Right lung (tissue), 5 donors: Measurements from ENCODE around the gene NPIPB6. TPM values are rescaled to one million over a fixed set of nuclear protein-coding genes. Genes with fewer than 3 reads are reported as not detected.

Source experiments
- DNase-seq, 2 donors: peaks; one replicate each; pipeline ENCODE4 v3.0.0-alpha.2; 2013
- polyA plus RNA-seq, 5 donors: library from polyadenylated mRNA; unstranded; fragments of 120-200 nt; gene quantifications; one replicate each; pipeline versions ENCODE4 v1.2.1 to v1.2.3, GENCODE V29; 2013; ENCODE audit warnings: inconsistent platforms in 1 of 5, low replicate concordance in 1 of 5; ENCODE audit not compliant: insufficient read length in 5 of 5, insufficient read depth in 1 of 5

Gene NPIPB6
- polyA plus RNA-seq, 5 donors, result 0.72 to 2.6 (median 2.2) TPM

DNA sequence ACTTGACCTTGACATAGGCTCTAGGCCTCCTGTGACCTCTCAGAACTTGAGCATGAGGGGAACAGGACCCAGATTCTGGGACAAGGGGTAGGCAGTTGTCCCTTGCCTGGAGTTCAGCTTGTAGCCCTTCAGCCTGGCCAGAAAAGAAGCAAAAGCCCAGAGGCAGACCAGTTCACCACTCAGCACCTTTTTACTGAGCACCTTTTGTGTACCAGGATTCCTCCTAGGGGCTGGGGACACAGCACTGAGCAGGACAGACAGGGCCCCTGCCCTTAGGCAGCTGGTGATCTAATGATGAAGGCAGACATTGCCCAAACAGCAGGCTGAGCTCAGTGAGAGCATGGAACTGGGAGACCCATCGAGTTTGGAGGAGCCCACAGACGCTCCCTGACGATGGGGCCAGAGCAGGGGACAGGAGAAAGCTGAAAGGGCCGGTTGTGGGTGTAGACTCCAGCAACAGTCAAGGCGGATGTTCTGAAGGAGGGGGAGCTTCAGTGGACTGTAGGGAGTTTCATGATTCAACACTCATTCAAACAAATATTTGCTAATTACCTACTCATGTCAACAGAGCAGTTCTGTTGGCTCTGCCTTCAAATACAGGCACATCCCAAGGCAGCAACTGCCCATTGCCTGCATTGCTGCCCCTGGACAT lies 38.9 kb downstream of the NPIPB6 start:
- DNase-seq, result no peak

DNA sequence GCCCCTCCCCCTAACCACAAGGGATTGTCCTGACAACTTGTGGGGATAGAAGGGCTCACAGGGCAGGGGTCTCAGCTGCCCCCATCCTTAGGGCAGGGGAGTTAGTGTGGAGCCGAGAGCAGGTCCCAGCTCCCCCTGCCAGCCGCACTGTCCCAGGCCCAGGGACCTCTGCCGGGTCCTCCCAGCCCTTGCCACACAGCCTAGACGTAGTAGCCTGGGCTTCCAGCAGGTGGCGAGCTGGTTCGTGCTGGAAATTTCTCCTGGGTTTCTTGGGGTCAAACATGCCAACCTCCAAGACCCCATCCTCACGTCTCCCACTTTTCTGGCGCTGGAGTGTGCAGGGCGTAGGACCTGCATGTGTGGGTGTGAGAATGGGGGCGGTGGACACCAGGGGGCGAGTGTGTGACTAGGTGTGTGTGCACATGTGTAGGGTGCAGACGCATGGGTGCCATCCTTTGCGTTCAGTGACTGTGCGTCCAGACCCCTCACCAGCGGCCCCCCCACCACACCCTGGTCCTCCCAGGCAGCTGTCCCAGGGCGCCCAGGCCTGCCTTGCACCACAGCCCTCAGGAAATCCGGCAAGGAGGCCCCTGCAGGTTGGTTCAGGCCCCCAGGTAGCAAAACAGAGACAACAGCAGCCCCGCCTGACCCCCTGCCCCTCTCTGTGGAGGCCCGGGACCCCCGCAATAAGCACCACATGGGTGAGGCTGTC lies 41.5 kb downstream of the NPIPB6 start:
- DNase-seq, result no peak

DNA sequence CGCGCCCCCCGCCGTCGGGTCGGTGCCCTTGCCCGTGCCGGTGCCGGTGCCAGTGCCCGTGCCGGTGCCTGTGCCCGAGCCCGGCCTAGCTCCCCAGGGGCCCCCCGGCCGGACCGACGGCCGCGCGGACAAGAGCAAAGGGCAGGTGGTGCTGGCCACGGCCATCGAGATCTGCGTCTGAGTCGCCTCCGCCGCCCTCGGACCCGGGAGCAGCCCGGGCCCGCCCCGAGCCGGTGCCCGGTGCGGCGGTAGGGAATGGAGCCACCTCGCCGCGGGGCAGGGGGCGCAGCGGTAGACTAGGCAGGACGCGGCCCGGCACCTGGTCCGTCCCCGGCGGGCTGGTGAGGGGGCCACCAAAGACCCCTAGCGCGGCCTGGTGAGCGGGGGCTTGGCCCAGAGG lies 42.6 kb downstream of the NPIPB6 start:
- DNase-seq, result no peak

DNA sequence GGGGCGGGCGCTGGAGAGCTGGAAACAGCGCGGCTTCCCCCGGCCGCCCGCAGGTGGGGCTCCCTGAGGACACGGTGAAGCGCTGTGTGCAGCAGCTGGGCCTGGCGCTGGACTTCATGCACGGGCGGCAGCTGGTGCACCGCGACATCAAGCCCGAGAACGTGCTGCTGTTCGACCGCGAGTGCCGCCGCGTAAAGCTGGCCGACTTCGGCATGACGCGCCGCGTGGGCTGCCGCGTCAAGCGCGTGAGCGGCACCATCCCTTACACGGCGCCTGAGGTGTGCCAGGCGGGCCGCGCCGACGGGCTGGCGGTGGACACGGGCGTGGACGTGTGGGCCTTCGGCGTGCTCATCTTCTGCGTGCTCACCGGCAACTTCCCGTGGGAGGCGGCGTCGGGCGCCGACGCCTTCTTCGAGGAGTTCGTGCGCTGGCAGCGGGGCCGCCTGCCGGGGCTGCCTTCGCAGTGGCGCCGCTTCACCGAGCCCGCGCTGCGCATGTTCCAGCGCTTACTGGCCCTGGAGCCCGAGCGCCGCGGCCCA lies 43.2 kb downstream of the NPIPB6 start:
- no peak for DNase-seq

DNA sequence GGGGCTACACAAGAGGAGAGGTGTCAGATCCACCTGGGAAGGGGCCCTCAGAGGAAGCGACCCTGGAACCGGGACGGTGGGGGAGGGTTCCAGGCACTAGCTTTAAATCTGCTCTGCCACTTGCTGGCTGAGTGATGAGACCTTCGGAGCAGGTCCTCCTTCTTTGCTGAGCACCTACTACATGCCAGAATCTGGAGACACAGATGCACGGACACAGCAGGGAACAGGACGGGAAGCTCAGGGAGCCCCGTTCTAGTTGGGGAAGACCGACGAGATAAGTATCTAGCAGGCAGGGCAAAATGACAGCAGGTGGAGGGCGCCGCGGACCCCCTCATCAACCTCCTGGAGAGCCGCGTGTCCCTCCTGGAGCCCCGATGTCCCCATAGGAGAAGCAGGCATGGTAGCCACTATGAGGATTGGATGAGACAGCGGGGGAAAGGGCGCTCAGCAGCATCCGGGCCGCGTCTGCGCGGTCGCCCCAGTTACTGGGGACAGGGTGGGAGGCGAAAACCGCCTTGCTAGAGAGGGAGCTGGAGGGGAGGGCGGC lies 43.8 kb downstream of the NPIPB6 start:
- no peak for DNase-seq

DNA sequence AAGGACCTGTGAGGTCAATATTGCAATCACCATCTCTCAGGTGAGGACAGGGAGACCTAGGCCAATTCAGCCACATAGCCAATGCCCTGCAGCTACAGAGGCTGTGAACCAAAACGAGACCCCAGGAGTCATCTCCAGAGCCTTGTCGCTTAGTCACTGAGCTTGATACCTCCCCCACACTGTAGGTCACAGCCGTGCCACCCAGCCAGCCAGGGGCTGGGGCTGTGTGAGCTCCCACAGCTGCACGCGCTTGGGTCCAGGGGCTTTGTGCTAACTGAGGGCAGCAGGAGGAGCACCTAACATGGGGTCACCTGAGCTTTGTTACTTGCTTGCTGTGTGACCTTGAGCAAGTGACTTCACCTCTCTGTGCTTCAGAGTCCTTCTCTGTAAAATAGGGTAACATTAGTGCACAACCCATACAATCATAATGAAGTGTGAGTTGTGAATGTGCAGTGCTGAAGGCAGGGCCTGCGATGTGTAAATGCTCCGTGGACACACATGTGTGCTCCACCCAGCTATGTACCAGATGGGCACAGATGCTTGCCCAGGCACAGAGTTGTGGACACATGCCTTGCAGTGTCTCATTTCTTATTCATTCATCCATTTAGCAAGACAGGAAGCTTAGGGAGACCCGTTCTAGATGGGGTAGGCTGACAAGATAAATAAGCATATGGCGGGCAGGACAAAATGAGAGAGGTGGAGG lies 45.1 kb downstream of the NPIPB6 start:
- DNase-seq, result no peak

DNA sequence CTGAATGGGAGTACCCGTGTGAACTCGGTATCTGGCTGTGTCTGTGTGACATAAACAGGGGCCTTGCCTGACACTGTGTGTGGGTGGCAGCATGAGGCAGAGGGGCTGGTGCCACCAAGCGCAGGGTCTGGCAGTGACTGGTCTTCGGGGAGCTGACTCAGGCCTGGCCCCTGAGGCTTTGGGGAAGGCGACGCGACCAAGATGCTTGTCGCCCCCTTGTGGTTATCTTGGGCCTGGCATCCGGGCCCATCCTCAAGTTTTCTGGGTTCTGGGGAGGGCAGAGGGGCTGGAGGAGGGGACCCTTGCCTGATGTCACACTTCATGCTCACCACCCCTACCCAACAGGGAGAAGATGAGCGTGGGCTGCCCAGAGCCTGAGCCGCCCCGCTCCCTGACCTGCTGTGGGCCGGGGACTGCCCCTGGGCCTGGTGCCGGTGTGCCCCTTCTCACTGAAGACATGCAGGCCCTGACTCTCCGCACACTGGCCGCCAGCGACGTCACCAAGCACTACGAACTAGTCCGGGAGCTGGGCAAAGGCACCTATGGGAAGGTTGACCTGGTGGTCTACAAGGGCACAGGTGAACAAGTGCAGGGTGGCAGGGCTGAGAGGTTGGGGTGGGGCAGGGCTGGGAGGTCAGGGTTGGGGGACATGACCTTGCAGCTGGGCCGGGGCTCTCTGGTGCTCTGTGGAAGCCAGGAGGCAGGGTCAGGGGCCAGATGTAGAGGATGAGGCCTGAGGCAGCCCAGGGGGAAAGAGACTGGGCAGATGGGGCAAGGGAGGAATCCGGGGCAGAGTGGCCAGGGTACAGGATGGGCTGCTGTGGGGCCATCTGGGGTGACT lies 46.0 kb downstream of the NPIPB6 start:
- no peak for DNase-seq

DNA sequence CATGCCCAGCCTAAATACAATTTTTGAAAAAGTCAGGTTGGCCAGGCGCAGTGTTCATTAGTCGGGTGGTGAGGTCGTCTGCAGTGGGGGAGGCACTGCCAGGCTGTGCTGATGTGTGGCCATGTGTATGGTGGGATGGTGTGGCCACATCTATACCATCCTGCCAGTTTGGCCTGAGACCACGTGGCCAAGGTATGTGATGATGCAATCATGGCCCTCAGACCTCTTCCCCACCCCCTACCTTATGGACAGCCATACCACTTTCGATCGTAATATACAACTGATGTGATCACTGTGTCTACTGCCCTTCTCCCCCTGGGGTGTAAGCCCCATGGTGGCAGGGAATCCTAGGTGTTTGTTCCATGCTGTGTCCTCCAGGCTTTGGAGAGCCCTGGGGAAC lies 47.3 kb downstream of the NPIPB6 start:
- DNase-seq, result no peak

DNA sequence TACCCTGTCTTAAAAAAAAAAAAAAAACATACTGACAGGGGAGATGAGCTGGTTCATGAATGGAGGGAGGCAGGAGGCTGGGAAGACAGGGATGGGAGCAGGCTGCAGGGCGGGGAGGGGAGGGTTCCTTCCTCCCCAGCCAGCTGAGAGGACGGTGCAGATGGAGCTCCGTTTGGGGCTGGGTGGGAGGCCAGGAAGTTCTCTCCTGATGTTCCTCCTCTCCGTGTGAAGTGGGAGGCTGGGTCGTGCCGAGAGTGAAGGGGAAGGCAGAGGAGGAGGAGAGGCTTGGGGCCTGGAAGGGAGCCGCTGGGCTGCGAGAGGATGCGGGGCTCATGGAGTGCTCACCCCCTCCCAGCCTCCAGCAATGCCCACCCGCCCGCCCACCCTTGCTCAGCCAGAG lies 49.7 kb downstream of the NPIPB6 start:
- no peak for DNase-seq

DNA sequence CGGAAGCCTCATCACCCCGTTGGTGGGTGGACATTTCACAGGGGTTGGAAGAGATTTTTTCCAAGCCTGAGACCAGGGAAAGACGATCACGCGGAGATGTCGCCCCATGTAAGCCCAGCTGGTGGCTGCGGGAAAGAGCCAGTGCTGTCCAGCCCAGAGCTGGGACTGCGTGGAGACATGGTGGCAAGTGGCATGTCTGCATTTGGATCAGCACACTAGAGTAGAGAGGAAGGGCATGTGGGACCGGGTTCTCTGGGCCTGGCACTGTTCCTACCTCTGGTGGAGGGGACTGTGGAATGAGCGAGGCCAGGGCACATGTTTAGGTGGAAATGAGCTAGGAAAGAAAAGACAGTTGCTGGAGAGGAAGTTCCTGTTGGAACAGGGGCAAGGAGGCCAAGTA lies 51.0 kb downstream of the NPIPB6 start:
- no peak for DNase-seq

DNA sequence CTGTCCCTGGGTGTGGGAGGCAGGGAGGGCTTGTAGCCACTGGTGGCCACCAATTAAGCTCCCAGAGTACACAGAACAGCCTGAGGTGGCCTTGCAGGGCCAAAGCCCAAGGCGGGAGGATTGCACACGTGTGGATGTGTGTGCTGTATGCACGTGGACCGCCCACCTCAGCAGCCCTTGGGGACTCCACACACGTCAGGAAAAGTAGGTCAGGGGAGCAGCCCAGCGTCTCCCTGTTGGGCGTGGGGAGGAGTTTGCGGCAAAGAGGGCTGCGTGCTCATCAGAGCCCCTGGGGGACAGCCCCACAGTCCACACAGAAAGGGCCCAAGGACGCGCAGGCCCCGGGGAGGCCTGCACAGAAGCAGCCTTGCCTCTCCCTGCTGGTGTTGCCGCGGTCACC lies 51.4 kb downstream of the NPIPB6 start:
- no peak for DNase-seq

DNA sequence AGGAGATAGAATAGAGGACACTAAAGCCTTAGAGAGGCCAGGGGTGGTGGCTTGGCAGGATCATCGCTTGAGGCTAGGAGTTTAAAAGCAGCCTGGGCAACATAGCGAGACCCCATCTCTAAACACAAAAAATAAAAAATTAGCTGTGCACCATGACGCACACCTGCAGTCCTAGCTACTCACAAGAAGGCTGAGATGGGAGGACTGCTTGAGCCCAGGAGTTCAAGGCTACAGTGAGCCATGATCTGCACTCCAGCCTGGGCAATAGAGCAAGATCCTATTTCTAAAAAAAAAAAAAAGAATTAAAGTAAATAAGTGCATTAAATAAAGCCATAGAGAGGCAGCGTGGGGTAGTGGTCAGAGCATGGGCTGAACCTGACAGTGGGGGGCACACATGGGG lies 51.9 kb downstream of the NPIPB6 start:
- DNase-seq, result no peak

DNA sequence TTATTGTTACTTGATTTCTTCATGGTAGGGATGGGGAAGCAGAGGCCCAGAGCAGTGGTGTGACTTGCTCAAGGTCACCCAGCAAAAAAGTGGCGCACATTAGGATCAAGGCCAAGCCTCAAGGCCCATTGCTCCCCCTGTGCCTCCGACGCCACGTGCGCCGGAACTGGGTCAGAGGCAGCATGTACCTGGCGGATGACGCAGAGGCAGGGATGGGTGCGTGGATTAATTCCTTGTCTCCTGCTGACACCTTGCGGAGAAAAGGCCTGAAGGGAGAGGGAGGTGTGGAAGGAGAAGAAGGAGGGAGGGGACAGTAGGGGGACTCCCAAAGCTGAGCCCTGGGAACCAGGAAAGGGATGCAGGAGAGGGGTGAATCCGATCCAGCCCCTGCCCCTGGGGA lies 52.5 kb downstream of the NPIPB6 start:
- no peak for DNase-seq

DNA sequence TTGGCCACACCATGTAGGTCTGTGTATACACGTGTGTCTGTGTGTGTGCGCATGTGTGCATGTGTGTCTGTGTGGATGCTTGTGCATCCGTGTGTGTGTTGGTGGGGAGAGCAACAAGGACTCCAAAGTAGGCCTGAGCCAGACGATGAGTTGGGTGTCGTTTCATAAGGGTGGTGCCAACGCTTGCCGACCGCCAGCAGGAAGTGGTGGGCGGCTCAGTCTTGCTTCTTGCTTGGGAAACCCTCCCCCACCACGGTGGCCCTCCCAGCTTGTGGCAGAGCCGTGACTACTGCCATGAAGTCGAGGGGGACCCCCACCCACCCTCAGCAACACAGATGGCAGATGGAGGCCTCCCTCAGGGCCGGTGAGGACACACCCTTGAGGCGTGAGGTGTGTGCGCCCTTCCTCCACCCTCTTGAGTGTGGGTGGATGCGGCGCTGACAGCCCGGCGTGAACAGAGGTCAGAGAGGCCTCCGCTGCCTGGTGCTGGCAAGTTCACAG lies 53.4 kb downstream of the NPIPB6 start:
- no peak for DNase-seq

DNA sequence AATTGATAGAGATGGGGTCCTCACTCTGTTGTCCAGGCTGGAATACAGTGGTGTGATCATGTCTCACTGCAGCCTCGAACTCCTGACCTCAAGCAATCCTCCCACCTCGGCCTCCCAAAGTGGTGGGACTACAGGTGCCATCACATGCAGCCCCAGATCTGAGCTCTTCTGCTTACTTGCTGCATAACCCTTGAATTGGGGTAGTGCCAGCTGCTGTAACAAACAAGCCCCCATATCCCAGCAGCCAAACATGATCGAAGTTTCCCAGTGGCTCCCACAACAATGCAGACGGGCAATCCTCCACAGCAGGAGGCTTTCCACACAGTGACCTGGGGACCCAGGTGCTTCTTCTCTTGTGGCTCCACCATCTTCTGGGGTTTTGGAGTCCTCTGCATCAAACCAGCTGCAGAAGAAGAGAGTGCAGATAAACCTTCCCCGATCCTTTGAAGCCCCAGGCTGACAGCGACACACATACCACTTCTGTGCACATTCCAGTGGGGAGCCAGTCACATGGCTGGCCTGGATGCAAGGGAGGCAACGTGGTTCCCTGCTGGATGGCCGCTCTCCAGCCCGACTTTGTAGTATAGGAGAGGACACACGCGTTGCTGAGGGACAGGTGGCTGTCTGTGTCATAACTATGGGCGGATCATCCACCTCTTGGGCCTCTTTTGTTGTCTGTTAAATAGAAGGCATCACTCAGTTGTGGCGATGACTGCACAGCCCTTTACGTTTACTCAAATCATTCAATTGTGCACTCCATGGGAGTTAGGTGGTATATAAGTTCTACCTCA lies 54.3 kb downstream of the NPIPB6 start:
- DNase-seq, result no peak

DNA sequence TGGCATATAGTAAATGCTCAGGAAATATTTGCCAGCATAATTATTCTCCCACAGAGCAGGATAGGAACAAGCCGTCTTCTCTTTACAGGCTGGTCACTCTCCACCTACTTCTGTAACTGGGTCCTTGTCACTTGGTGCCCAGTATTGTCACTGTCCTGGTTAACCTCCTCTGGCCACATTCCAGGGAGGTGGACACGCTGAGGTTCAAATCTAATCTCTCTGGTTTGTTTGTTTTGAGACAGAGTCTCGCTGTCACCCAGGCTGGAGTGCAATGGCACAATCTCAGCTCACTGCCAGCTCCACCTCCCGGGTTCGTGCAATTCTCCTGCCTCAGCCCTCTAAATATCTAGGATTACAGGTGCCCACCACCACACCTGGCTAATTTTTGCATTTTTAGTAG lies 55.4 kb downstream of the NPIPB6 start:
- DNase-seq, result no peak

DNA sequence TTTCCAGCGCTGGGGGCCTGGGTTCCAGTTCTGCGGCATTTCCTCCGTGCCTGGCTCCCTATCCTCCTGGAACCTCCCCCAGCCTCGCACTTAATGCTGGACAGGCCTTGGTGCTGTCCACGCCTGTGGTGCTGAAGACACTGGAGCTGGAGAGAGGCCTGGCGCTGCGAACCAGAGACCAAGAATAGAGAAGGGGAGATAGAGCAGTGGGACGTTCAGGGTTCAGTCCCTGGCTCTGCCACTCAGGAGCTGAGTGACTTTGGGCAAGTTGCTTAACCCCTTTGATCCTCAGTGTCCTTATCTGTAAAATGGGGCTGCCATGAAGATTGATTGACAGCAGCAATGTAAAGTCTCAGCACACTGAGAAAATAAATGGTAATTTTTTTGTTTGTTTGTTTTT lies 59.1 kb downstream of the NPIPB6 start:
- DNase-seq, result no peak

DNA sequence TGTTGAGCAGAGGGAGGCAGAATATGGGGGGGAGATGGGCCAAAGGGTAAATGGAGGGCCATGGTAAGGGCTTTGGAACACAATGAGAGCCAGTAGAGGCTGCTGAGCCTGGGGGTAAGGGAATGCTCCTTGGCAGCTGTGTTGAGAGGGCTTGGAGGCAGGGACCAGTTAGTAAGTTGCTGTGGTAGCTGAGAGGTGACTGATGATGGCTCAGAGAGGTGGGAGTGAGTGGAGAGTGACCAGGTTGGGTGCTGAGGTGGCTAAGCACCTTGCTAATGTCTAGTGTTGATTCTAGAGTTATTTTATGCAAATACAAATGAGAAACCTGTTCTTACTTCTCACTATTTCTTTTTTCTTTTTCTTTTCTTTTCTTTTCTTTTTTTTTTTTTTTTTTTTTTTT lies 60.2 kb downstream of the NPIPB6 start:
- no peak for DNase-seq

DNA sequence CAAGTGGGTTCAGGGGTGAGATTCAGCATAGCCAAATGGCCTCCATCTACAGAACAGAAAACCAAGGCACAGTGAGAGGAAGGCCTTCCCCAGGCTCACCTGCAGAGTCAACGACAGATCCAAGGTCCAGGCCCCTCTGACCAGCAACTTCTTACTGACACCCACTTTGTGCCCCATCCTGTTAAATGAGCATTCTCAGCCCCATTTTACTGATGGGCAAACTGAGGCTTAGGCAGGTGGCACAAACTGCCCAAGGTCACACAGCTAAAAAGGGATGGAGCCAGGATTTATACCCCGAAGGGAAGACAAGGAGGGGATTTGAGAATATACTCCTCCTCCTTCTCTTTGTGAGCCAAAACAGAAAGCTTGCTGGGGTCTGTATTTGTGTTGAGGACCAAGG lies 61.7 kb downstream of the NPIPB6 start:
- DNase-seq, result no peak

DNA sequence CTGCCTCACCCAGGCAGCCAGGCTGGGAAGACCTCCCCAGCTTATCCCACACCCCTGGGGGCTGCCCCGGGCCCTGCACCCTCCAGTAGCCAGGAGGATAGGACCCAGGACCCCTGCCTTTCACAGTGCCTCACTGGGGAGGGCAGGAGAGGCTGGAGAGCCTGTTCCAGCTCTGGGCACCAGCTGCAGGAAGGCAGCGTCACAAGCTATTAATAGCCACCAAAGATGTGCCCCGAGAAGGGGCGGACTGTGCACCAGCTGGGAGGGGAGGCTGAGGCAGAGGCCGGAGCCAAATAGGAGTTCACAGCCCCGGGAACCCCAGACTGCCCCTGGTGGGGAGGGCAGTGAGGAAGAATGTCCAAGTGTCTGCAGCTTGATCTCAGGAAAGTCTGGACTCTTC lies 62.2 kb downstream of the NPIPB6 start:
- DNase-seq, result no peak

DNA sequence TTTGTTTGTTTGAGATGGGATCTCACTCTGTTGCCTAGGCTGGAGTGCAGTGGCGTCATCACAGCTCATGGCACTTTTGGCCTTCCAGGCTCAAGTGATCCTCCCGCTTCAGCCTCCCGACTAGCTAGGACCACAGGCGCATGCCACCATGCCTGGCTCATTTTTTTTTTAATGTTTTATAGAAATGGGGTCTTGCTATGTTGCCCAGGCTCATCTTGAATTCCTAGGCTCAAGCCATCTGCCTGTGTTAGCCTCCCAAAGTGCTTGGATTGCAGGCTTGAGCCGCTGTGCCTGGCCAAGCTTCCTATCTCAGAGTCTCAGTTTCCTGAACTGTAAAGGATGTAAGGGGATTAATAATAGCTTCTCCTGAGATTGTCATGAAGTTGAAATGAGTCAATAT lies 63.0 kb downstream of the NPIPB6 start:
- DNase-seq, result no peak
